ENCODE measurements around the gene SLC22A12. TPM values are rescaled to one million over a fixed set of nuclear protein-coding genes. Genes with fewer than 3 reads are reported as not detected.

Gene SLC22A12
- total RNA-seq, 1 donor from 2014 or later, result not detected

DNA sequence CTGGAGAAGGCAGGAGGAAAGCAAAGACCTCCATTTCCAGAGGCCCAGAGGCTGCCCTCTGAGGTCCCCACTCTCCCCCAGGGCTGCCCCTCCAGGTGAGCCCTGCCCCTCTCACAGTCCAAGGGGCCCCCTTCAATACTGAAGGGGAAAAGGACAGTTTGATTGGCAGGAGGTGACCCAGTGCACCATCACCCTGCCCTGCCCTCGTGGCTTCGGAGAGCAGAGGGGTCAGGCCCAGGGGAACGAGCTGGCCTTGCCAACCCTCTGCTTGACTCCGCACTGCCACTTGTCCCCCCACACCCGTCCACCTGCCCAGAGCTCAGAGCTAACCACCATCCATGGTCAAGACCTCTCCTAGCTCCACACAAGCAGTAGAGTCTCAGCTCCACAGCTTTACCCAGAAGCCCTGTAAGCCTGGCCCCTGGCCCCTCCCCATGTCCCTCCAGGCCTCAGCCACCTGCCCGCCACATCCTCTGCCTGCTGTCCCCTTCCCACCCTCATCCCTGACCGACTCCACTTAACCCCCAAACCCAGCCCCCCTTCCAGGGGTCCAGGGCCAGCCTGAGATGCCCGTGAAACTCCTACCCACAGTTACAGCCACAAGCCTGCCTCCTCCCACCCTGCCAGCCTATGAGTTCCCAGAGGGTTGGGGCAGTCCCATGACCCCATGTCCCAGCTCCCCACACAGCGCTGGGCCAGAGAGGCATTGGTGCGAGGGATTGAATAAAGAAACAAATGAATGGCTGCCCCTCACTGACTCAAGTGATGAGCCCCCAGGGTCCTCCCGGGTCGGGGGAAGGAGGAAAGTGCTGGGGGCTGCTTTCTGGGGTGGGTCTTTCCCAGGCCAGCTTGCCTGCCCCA, 10.8 kb downstream of the SLC22A12 start:
- Mint-ChIP-seq H3K9me3 (ENCODE audit: unreplicated experiment) (peaks cover 5% of the 10 kb centered on the region), H3K4me1 (ENCODE audit: unreplicated experiment) (no peaks in the 10 kb centered on the region), H3K36me3 (ENCODE audit: unreplicated experiment) (no peaks in the 10 kb centered on the region), H3K27me3 (ENCODE audit: unreplicated experiment) (peaks cover 9% of the 10 kb centered on the region), H3K4me3 (ENCODE audit: unreplicated experiment) (no peak overlapping the region), H3K27ac (ENCODE audit: unreplicated experiment) (no peak overlapping the region)
- DNase-seq (ENCODE audit: extremely low spot score, unreplicated experiment), result no peak
- no peak for TF ChIP-seq CTCF (IDR thresholded peaks at IDR 0.05)

- no peaks in the 10 kb centered on the region for H3K4me1 Mint-ChIP-seq (ENCODE audit: unreplicated experiment)
- H3K4me3 Mint-ChIP-seq (ENCODE audit: unreplicated experiment), result no peak overlapping the region
- no peaks in the 10 kb centered on the region for H3K9me3 Mint-ChIP-seq (ENCODE audit: unreplicated experiment)
- no peak overlapping the region for H3K27ac Mint-ChIP-seq (ENCODE audit: unreplicated experiment)
- no peak for DNase-seq (ENCODE audit: extremely low spot score, unreplicated experiment)
- peaks cover 9% of the 10 kb centered on the region for H3K27me3 Mint-ChIP-seq (ENCODE audit: unreplicated experiment)
- no peaks in the 10 kb centered on the region for H3K36me3 Mint-ChIP-seq (ENCODE audit: unreplicated experiment)
- no peak for TF ChIP-seq CTCF (IDR thresholded peaks at IDR 0.05)
Observed at GRCh38 chr11:64602466-64603070, 11.5 kb downstream of the SLC22A12 start.

DNA sequence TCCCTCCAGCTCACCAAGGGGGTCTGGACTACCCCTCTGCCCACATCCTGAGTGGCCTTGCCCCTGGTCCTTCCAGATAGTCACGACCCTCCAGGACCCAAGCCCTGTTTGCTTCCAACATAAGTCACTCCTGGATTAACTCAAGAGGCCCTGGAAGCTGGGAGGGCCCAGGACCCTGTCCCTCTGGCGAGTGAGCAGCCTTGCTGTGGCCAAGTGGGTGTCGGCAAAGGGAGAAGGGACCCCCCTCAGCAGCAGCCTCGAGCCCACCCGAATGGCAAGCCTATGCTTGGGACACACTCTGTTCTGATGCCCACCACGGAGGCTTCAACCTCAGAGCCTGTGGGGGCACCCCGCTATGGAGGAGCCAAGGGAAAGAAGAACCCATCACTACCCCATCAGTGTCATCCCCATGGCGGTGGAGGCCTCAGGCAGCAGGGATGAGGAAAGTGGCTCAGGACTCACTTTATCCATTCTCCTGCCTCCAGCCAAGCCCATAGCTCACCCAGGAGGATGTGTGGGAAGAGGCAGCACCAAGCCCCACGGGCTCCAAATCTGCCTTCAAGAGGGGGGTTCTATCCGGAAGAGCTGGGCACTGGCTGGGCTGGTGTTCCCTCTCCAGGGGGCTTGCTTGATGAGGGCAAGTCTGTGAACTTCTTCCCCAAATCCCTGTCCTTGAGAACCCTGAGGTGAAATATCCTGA, 12.5 kb downstream of the SLC22A12 start:
- no peaks in the 10 kb centered on the region for H3K4me1 Mint-ChIP-seq (ENCODE audit: unreplicated experiment)
- H3K36me3 Mint-ChIP-seq (ENCODE audit: unreplicated experiment), result no peaks in the 10 kb centered on the region
- H3K27me3 Mint-ChIP-seq (ENCODE audit: unreplicated experiment), result peaks cover 10% of the 10 kb centered on the region
- H3K27ac Mint-ChIP-seq (ENCODE audit: unreplicated experiment), result no peak overlapping the region
- H3K9me3 Mint-ChIP-seq (ENCODE audit: unreplicated experiment), result no peaks in the 10 kb centered on the region
- no peak for DNase-seq (ENCODE audit: extremely low spot score, unreplicated experiment)
- H3K4me3 Mint-ChIP-seq (ENCODE audit: unreplicated experiment), result no peak overlapping the region
- TF ChIP-seq CTCF (IDR thresholded peaks at IDR 0.05), result no peak

- TF ChIP-seq CTCF (IDR thresholded peaks at IDR 0.05), result no peak
- H3K9me3 Mint-ChIP-seq (ENCODE audit: unreplicated experiment), result no peaks in the 10 kb centered on the region
- DNase-seq (ENCODE audit: extremely low spot score, unreplicated experiment), result no peak
- no peak overlapping the region for H3K4me3 Mint-ChIP-seq (ENCODE audit: unreplicated experiment)
- no peaks in the 10 kb centered on the region for H3K4me1 Mint-ChIP-seq (ENCODE audit: unreplicated experiment)
- H3K36me3 Mint-ChIP-seq (ENCODE audit: unreplicated experiment), result no peaks in the 10 kb centered on the region
- H3K27ac Mint-ChIP-seq (ENCODE audit: unreplicated experiment), result no peak overlapping the region
- H3K27me3 Mint-ChIP-seq (ENCODE audit: unreplicated experiment), result peaks cover 13% of the 10 kb centered on the region
Observed at GRCh38 chr11:64604458-64605243, 13.6 kb downstream of the SLC22A12 start.
